H9 (cell line): ENCODE results near the gene INO80B. TPM values are rescaled to one million over a fixed set of nuclear protein-coding genes. Genes with fewer than 3 reads are reported as not detected.

Experiments
- DNase-seq: peaks from one replicate; pipeline ENCODE4 v3.0.0-alpha.2; 2017
- H2AFZ ChIP-seq: one replicate; pipeline ENCODE4 v1.6.1; 2013; ENCODE audit warnings: mild to moderate bottlenecking, low read length, control low read depth, moderate library complexity
- H2AK5ac ChIP-seq: 2 replicates; pipeline ENCODE4 v1.6.1; 2013; ENCODE audit warnings: low read length, control low read depth, mixed read lengths; ENCODE audit not compliant: insufficient read length
- H2BK120ac ChIP-seq: one replicate; pipeline ENCODE4 v1.6.1; 2013; ENCODE audit warnings: low read depth, mild to moderate bottlenecking, low read length, control low read depth, inconsistent platforms; ENCODE audit not compliant: poor library complexity, severe bottlenecking
- H2BK12ac ChIP-seq: 2 replicates; pipeline ENCODE4 v1.6.1; 2013; ENCODE audit warnings: low read length, control low read depth, mixed read lengths, low read depth; ENCODE audit not compliant: insufficient read length
- H2BK15ac ChIP-seq: 2 replicates; pipeline ENCODE4 v1.6.1; 2013; ENCODE audit warnings: low read depth, low read length, control low read depth
- H2BK20ac ChIP-seq: one replicate; pipeline ENCODE4 v1.6.1; 2013; ENCODE audit warnings: low read depth, mild to moderate bottlenecking, low read length, control low read depth, inconsistent platforms; ENCODE audit not compliant: poor library complexity, severe bottlenecking
- H2BK5ac ChIP-seq: 2 replicates; pipeline ENCODE4 v1.6.1; 2013; ENCODE audit warnings: low read length, control low read depth, mixed read lengths; ENCODE audit not compliant: insufficient read length
- H3K14ac ChIP-seq: 2 replicates; pipeline ENCODE4 v1.6.1; 2013; ENCODE audit warnings: low read length, control low read depth; ENCODE audit not compliant: insufficient read depth
- H3K18ac ChIP-seq: 2 replicates; pipeline ENCODE4 v1.6.1; 2013; ENCODE audit warnings: low read depth, mild to moderate bottlenecking, mixed read lengths, low read length, control low read depth; ENCODE audit not compliant: insufficient read length
- H3K23ac ChIP-seq: 2 replicates; pipeline ENCODE4 v1.6.1; 2013; ENCODE audit warnings: low read length, control low read depth, mixed read lengths, low read depth; ENCODE audit not compliant: insufficient read length
- H3K23me2 ChIP-seq: 2 replicates; pipeline ENCODE4 v1.6.1; 2013; ENCODE audit warnings: low read depth, mild to moderate bottlenecking, mixed read lengths, low read length, control low read depth; ENCODE audit not compliant: insufficient read length, poor library complexity, severe bottlenecking
- H3K27ac ChIP-seq: 2 replicates; pipeline ENCODE4 v1.5.1; 2013; ENCODE audit warnings: low read length, control low read depth, mixed read lengths, low read depth; ENCODE audit not compliant: insufficient read length
- H3K27me3 ChIP-seq: 2 replicates; pipeline ENCODE4 v1.6.1; 2013; ENCODE audit warnings: low read length, control low read depth, inconsistent platforms; ENCODE audit not compliant: insufficient read depth
- H3K4ac ChIP-seq: 2 replicates; pipeline ENCODE4 v1.6.1; 2013; ENCODE audit warnings: low read depth, mild to moderate bottlenecking, control low read depth, inconsistent platforms, low read length, moderate library complexity
- H3K4me1 ChIP-seq: 2 replicates; pipeline ENCODE4 v1.6.1; 2013; ENCODE audit warnings: low read length, control low read depth, inconsistent platforms; ENCODE audit not compliant: insufficient read depth
- H3K4me2 ChIP-seq: 2 replicates; pipeline ENCODE4 v1.6.1; 2013; ENCODE audit warnings: low read length, control low read depth, mixed read lengths; ENCODE audit not compliant: insufficient read length, insufficient read depth
- H3K56ac ChIP-seq: 2 replicates; pipeline ENCODE4 v1.6.1; 2013; ENCODE audit warnings: low read depth, mild to moderate bottlenecking, mixed read lengths, low read length, control low read depth; ENCODE audit not compliant: insufficient read length
- H3K79me1 ChIP-seq: 2 replicates; pipeline ENCODE4 v1.6.1; 2013; ENCODE audit warnings: low read depth, mild to moderate bottlenecking, moderate library complexity, low read length, control low read depth, inconsistent platforms; ENCODE audit not compliant: insufficient read depth, poor library complexity, severe bottlenecking
- H3K79me2 ChIP-seq: 2 replicates; pipeline ENCODE4 v1.6.1; 2013; ENCODE audit warnings: low read length, control low read depth, inconsistent platforms; ENCODE audit not compliant: insufficient read depth
- H3K9ac ChIP-seq: 2 replicates; pipeline ENCODE4 v1.6.1; 2013; ENCODE audit warnings: low read length, control low read depth, mixed read lengths; ENCODE audit not compliant: insufficient read length; ENCODE audit errors: extremely low read depth
- H3K9me3 ChIP-seq: one replicate; pipeline ENCODE4 v1.6.1; 2013; ENCODE audit warnings: low read depth, low read length, inconsistent platforms; ENCODE audit not compliant: control insufficient read depth
- H3T11ph ChIP-seq: one replicate; pipeline ENCODE4 v1.6.1; 2013; ENCODE audit warnings: mild to moderate bottlenecking, low read length, control low read depth, inconsistent platforms
- H4K20me1 ChIP-seq: one replicate; pipeline ENCODE4 v1.6.1; 2013; ENCODE audit not compliant: control insufficient read depth, insufficient read length, insufficient read depth
- H4K5ac ChIP-seq: 2 replicates; pipeline ENCODE4 v1.6.1; 2013; ENCODE audit warnings: low read depth, mild to moderate bottlenecking, mixed read lengths, low read length, control low read depth; ENCODE audit not compliant: insufficient read length
- H4K8ac ChIP-seq: replicated peaks from 2 replicates; pipeline ENCODE4 v1.6.1; 2013; ENCODE audit warnings: low read length, control low read depth, mixed read lengths, low read depth; ENCODE audit not compliant: insufficient read length
- H4K91ac ChIP-seq: 2 replicates; pipeline ENCODE4 v1.6.1; 2013; ENCODE audit warnings: low read depth, mild to moderate bottlenecking, moderate library complexity, mixed read lengths, low read length, control low read depth; ENCODE audit not compliant: insufficient read length
- H3K27ac Mint-ChIP-seq, 3 experiments: 2 replicates in 2 of 3; 3 replicates in 1 of 3; pipeline ENCODE4 v1.8.0; 2020 to 2021; ENCODE audit warnings: mixed read lengths in 3 of 3, mild to moderate bottlenecking in 1 of 3, moderate library complexity in 1 of 3
- H3K27me3 Mint-ChIP-seq: 2 replicates; pipeline ENCODE4 v1.8.0; 2021; ENCODE audit warnings: low read depth, mild to moderate bottlenecking, moderate library complexity, mixed read lengths
- H3K36me3 Mint-ChIP-seq, 3 experiments: 2 replicates in 2 of 3; 3 replicates in 1 of 3; pipeline ENCODE4 v1.8.0; 2020 to 2021; ENCODE audit warnings: low read depth in 3 of 3, mixed read lengths in 3 of 3; ENCODE audit not compliant: insufficient read depth in 1 of 3
- H3K4me1 Mint-ChIP-seq, 2 experiments: 2 replicates each; pipeline ENCODE4 v1.8.0; 2020; ENCODE audit warnings: mixed read lengths in 2 of 2
- H3K4me3 Mint-ChIP-seq, 2 experiments: 2 replicates in 1 of 2; 3 replicates in 1 of 2; pipeline ENCODE4 v1.8.0; 2020 to 2021; ENCODE audit warnings: mild to moderate bottlenecking in 2 of 2, mixed read lengths in 2 of 2, moderate library complexity in 1 of 2
- H3K9me3 Mint-ChIP-seq, 2 experiments: 2 replicates in 1 of 2; 3 replicates in 1 of 2; pipeline ENCODE4 v1.8.0; 2020; ENCODE audit warnings: mild to moderate bottlenecking in 2 of 2, mixed read lengths in 2 of 2, moderate library complexity in 1 of 2
- CTCF ChIP-seq: fragments of 200-600 bp; sonication (generic); conservative IDR thresholded peaks from 3 replicates; pipeline ENCODE4 v1.8.0; 2021; ENCODE audit warnings: antibody characterized with exemption, mild to moderate bottlenecking
- WGBS: extraction: QIAGEN DNeasy Blood & Tissue Kit; methylation state at CpG from one replicate; pipeline ENCODE4 v1.1.7; 2013; ENCODE audit warnings: missing lambda C conversion rate, low lambda C conversion rate, mixed read lengths; ENCODE audit not compliant: insufficient read length; ENCODE audit errors: extremely low coverage; 5-methylcytosine and 5-hydroxymethylcytosine counted together
- total RNA-seq: library from RNA; stranded (reverse); gene quantifications from 2 replicates; pipeline ENCODE4 v1.2.1, GENCODE V29; 2021

The INO80B gene
- total RNA-seq, 1 experiment from 2014 or later = 17.6 TPM

GRCh38 chr2:74424139-74424992 lies 30.5 kb upstream of the INO80B start:
- Mint-ChIP-seq H3K4me3 (0 out of 5 replicates have a peak overlapping the region, but pooled peaks of 1 of the 2 experiments have one; percentile 5), H3K27ac (peak overlapping the region in 2 of 3 experiments; percentile 43 to 55; a peak in 2 of 7 replicates)

More at GRCh38 chr2:74424139-74424992, 30.5 kb upstream of the INO80B start:
- no peak overlapping the region for H4K5ac ChIP-seq
- TF ChIP-seq CTCF = no peak
- H3K27me3 Mint-ChIP-seq = peaks cover 25% of the 10 kb centered on the region
- H3K79me2 ChIP-seq = no peaks in the 10 kb centered on the region
- no peaks in the 10 kb centered on the region for H3K4me1 ChIP-seq
- H3T11ph ChIP-seq = no peak overlapping the region
- no peak for DNase-seq
- no peak overlapping the region for H3K56ac ChIP-seq
- no peaks in the 10 kb centered on the region for H4K20me1 ChIP-seq
- no peak overlapping the region for H2BK5ac ChIP-seq
- H3K18ac ChIP-seq = no peak overlapping the region
- no peak overlapping the region for H3K4ac ChIP-seq
- no peak overlapping the region for H2AK5ac ChIP-seq
- no peak overlapping the region for H3K23ac ChIP-seq
- no peak overlapping the region for H2BK120ac ChIP-seq
- H2BK15ac ChIP-seq = no peak overlapping the region
- no peak overlapping the region for H2AFZ ChIP-seq
- peaks cover 9% of the 10 kb centered on the region for H3K23me2 ChIP-seq
- no peak overlapping the region for H3K27ac ChIP-seq
- H3K4me1 Mint-ChIP-seq = peaks cover 11 to 14% of the 10 kb centered on the region in 2 experiments
- H3K9me3 Mint-ChIP-seq = no peaks in the 10 kb centered on the region; a peak in 1 of 5 replicates
- no peak overlapping the region for H3K4me2 ChIP-seq
- no peak overlapping the region for H4K91ac ChIP-seq
- H2BK12ac ChIP-seq = no peak overlapping the region
- no peaks in the 10 kb centered on the region for H3K9me3 ChIP-seq
- H3K14ac ChIP-seq = no peak overlapping the region
- H3K9ac ChIP-seq = no peak overlapping the region
- H3K79me1 ChIP-seq = no peaks in the 10 kb centered on the region
- no peaks in the 10 kb centered on the region for H3K27me3 ChIP-seq
- H3K36me3 Mint-ChIP-seq = peaks cover 24 to 55% (median 51%) of the 10 kb centered on the region in 3 experiments
- H4K8ac ChIP-seq = no peak overlapping the region
- no peak overlapping the region for H2BK20ac ChIP-seq
- no CpG with 5 or more reads among the region's 5 CpGs for WGBS
